ENCODE data around the gene AKR1A1.
"Not testable (repeated sequence)": the region's sequence is repeated elsewhere in the genome, so short reads cannot be mapped to it uniquely, and the experiment has no call there.

The AKR1A1 gene

DNA sequence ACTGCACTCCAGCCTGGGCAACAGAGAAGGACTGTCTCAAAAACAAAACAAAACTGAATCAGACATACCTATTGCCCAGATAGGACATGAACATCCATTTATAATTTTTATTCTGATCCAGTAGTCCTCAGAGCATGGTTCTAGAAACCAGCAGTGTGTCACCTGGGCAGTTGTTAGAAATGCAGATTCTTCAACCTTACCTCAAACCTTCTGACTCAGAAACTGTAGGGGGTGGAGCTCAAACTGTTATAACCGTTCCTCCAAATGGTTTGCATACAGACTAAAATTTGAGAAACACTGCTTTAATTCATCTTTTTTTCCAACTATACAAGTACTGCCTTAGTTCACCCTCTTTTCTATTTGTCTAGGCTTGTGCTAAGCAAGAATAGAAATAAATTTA lies 39.2 kb downstream of the AKR1A1 start:
- no peak overlapping the region for H3K18ac ChIP-seq (ENCODE audit: low read length)
- WGBS, 2 donors (ENCODE audit: extremely low coverage in 2 of 2, insufficient read length in 2 of 2, insufficient replicate concordance in 1 of 2): no CpG with 5 or more reads among the region's 1 CpG

DNA sequence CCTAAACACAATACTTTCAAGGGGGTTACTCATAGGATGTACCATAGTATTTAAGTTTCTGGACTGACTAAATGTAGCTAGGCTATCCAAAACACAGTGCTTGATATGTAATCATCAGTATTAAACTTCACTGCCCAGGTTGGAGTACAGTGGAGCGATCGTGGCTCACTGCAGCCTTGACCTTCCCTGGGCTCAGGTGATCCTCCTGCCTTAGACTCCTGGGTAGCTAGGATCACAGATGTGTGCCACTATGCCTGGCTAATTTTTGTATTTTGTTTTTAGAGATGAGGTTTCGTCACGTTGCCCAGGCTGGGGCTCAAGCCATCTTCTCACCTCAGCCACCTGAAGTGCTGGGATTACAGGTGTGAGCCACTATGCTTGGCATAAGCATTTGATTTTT lies 43.8 kb downstream of the AKR1A1 start:
- Histone ChIP-seq H3K23ac (ENCODE audit: low read depth, low read length, poor library complexity) (no peak overlapping the region), H2BK15ac (ENCODE audit: low read length) (no peak overlapping the region), H2AFZ (ENCODE audit: low read length) (no peak overlapping the region), H3K36me3 (replicated peaks in 1 of 2; ENCODE audit: control insufficient read depth in 2 of 2, insufficient read depth in 2 of 2, low read length in 2 of 2) (peaks cover 18 to 98% of the 10 kb centered on the region in 2 donors), H4K91ac (ENCODE audit: low read depth, low read length, poor library complexity) (no peak overlapping the region), H2BK120ac (ENCODE audit: low read depth, low read length) (no peak overlapping the region), H3K4me3 (ENCODE audit: low read length in 2 of 2) (no peak overlapping the region), H3K4me1 (ENCODE audit: control insufficient read depth in 2 of 2, insufficient read depth in 1 of 2, low read depth in 1 of 2, low read length in 2 of 2) (peaks cover 0 to 2% of the 10 kb centered on the region in 2 donors), H3K4me2 (ENCODE audit: insufficient read depth, low read length, poor library complexity, severe bottlenecking) (no peak overlapping the region), H3K18ac (ENCODE audit: low read length) (no peak overlapping the region), H2AK5ac (ENCODE audit: low read depth, low read length) (no peak overlapping the region), H3K4ac (ENCODE audit: low read length) (no peak overlapping the region), H4K8ac (ENCODE audit: low read depth, low read length) (no peak overlapping the region), H3K27me3 (ENCODE audit: control insufficient read depth in 3 of 3, insufficient read depth in 3 of 3, low read depth in 1 of 3, low read length in 3 of 3) (no peaks in the 10 kb centered on the region), H3K9ac (ENCODE audit: low read depth, low read length, poor library complexity) (peak overlapping the region; percentile 4), H3K9me3 (replicated peaks in 1 of 2; ENCODE audit: control insufficient read depth in 2 of 2, insufficient read depth in 1 of 2, low read depth in 1 of 2, low read length in 2 of 2) (no peaks in the 10 kb centered on the region), H2BK5ac (ENCODE audit: low read length) (no peak overlapping the region), H3K27ac (replicated peaks; ENCODE audit: low read length) (no peak overlapping the region), H3K14ac (ENCODE audit: low read length) (no peak overlapping the region), H3K79me1 (ENCODE audit: low read depth, low read length) (peaks cover 6% of the 10 kb centered on the region), H2BK12ac (ENCODE audit: low read length) (no peak overlapping the region)
- DNase-seq (ENCODE audit: low spot score): no peak
- no CpG with 5 or more reads among the region's 4 CpGs for WGBS, 2 donors (ENCODE audit: extremely low coverage in 2 of 2, insufficient read length in 2 of 2, insufficient replicate concordance in 1 of 2)

More for the DNA sequence above, 39.2 kb downstream of the AKR1A1 start:
- Histone ChIP-seq H3K27ac (replicated peaks; ENCODE audit: low read length) (no peak overlapping the region), H3K9me3 (replicated peaks in 1 of 2; ENCODE audit: control insufficient read depth in 2 of 2, insufficient read depth in 1 of 2, low read depth in 1 of 2, low read length in 2 of 2) (no peaks in the 10 kb centered on the region), H4K8ac (ENCODE audit: low read depth, low read length) (no peak overlapping the region), H2BK5ac (ENCODE audit: low read length) (no peak overlapping the region), H3K36me3 (replicated peaks in 1 of 2; ENCODE audit: control insufficient read depth in 2 of 2, insufficient read depth in 2 of 2, low read length in 2 of 2) (peaks cover 13 to 92% of the 10 kb centered on the region in 2 donors), H3K9ac (ENCODE audit: low read depth, low read length, poor library complexity) (no peak overlapping the region), H2AK5ac (ENCODE audit: low read depth, low read length) (no peak overlapping the region), H2BK120ac (ENCODE audit: low read depth, low read length) (no peak overlapping the region), H3K4me1 (ENCODE audit: control insufficient read depth in 2 of 2, insufficient read depth in 1 of 2, low read depth in 1 of 2, low read length in 2 of 2) (peaks cover 2 to 10% of the 10 kb centered on the region in 2 donors), H3K4me3 (ENCODE audit: low read length in 2 of 2) (no peak overlapping the region), H3K4ac (ENCODE audit: low read length) (no peak overlapping the region), H3K27me3 (ENCODE audit: control insufficient read depth in 3 of 3, insufficient read depth in 3 of 3, low read depth in 1 of 3, low read length in 3 of 3) (no peaks in the 10 kb centered on the region), H3K23ac (ENCODE audit: low read depth, low read length, poor library complexity) (no peak overlapping the region), H3K79me1 (ENCODE audit: low read depth, low read length) (peaks cover 7% of the 10 kb centered on the region), H2AFZ (ENCODE audit: low read length) (no peak overlapping the region), H2BK12ac (ENCODE audit: low read length) (no peak overlapping the region), H3K4me2 (ENCODE audit: insufficient read depth, low read length, poor library complexity, severe bottlenecking) (no peak overlapping the region), H4K91ac (ENCODE audit: low read depth, low read length, poor library complexity) (no peak overlapping the region), H2BK15ac (ENCODE audit: low read length) (no peak overlapping the region), H3K14ac (ENCODE audit: low read length) (no peak overlapping the region)
- no peak for DNase-seq (ENCODE audit: low spot score)

DNA sequence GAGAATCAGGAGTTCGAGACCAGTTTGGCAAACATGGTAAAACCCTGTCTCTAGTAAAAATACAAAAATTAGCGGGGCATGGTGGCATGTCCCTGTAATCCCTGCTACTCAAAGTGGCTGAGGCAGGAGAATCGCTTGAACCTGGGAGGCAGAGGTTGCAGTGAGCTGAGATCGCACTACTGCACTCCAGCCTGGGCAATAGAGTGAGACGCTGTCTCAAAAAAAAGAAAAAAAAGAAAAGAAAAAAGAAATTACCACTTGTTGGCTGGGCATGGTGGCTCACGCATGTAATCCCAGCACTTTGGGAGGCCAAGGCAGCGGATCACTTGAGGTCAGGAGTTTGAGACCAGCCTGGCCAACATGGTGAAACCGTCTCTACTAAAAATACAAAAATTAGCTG lies 46.1 kb downstream of the AKR1A1 start:
- not testable (repeated sequence) for DNase-seq (ENCODE audit: low spot score); H3K27me3 ChIP-seq (ENCODE audit: control insufficient read depth in 3 of 3, insufficient read depth in 3 of 3, low read depth in 1 of 3, low read length in 3 of 3); H4K8ac ChIP-seq (ENCODE audit: low read depth, low read length); H3K23ac ChIP-seq (ENCODE audit: low read depth, low read length, poor library complexity); H2AK5ac ChIP-seq (ENCODE audit: low read depth, low read length); H3K4me3 ChIP-seq (ENCODE audit: low read length in 2 of 2); H3K18ac ChIP-seq (ENCODE audit: low read length); H3K14ac ChIP-seq (ENCODE audit: low read length); H3K79me1 ChIP-seq (ENCODE audit: low read depth, low read length); H2BK12ac ChIP-seq (ENCODE audit: low read length); H2BK5ac ChIP-seq (ENCODE audit: low read length); H3K27ac ChIP-seq (replicated peaks; ENCODE audit: low read length); H2BK120ac ChIP-seq (ENCODE audit: low read depth, low read length); H3K4me1 ChIP-seq (ENCODE audit: control insufficient read depth in 2 of 2, insufficient read depth in 1 of 2, low read depth in 1 of 2, low read length in 2 of 2); H4K91ac ChIP-seq (ENCODE audit: low read depth, low read length, poor library complexity); H3K4ac ChIP-seq (ENCODE audit: low read length); H2AFZ ChIP-seq (ENCODE audit: low read length); H3K4me2 ChIP-seq (ENCODE audit: insufficient read depth, low read length, poor library complexity, severe bottlenecking); H2BK15ac ChIP-seq (ENCODE audit: low read length); H3K9me3 ChIP-seq (replicated peaks in 1 of 2; ENCODE audit: control insufficient read depth in 2 of 2, insufficient read depth in 1 of 2, low read depth in 1 of 2, low read length in 2 of 2); H3K9ac ChIP-seq (ENCODE audit: low read depth, low read length, poor library complexity)
- H3K36me3 ChIP-seq (replicated peaks in 1 of 2; ENCODE audit: control insufficient read depth in 2 of 2, insufficient read depth in 2 of 2, low read length in 2 of 2): peaks cover 15 to 98% of the 10 kb centered on the region in 2 donors
- no CpG with 5 or more reads among the region's 8 CpGs for WGBS, 2 donors (ENCODE audit: extremely low coverage in 2 of 2, insufficient read length in 2 of 2, insufficient replicate concordance in 1 of 2)

DNA sequence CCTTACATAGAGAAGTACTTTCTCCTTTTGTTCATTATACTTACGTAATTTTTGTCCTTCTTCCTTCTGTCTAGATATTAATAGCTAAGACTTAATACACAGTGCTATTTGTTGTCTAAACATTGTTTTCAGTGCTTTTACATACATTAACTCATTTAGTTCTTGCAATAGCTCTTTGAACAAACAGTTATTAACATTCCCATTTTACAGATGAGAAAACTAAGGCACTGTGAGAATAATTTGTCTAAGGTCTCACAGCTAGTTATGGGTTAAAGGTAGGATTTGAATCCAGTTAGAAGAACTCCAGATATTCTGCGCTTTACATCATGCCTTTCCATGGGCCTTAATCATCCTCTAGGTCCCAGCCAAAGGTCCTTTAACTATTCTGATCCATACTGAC lies 53.6 kb downstream of the AKR1A1 start:
- Histone ChIP-seq H3K18ac (ENCODE audit: low read length) (no peak overlapping the region), H3K79me1 (ENCODE audit: low read depth, low read length) (no peaks in the 10 kb centered on the region), H3K27ac (replicated peaks; ENCODE audit: low read length) (no peak overlapping the region), H3K27me3 (ENCODE audit: control insufficient read depth in 3 of 3, insufficient read depth in 3 of 3, low read depth in 1 of 3, low read length in 3 of 3) (no peaks in the 10 kb centered on the region), H3K9ac (ENCODE audit: low read depth, low read length, poor library complexity) (no peak overlapping the region), H2AK5ac (ENCODE audit: low read depth, low read length) (no peak overlapping the region), H3K14ac (ENCODE audit: low read length) (no peak overlapping the region), H4K91ac (ENCODE audit: low read depth, low read length, poor library complexity) (no peak overlapping the region), H2BK5ac (ENCODE audit: low read length) (no peak overlapping the region), H3K4me3 (ENCODE audit: low read length in 2 of 2) (no peak overlapping the region), H3K9me3 (replicated peaks in 1 of 2; ENCODE audit: control insufficient read depth in 2 of 2, insufficient read depth in 1 of 2, low read depth in 1 of 2, low read length in 2 of 2) (no peaks in the 10 kb centered on the region), H2BK15ac (ENCODE audit: low read length) (no peak overlapping the region), H3K36me3 (replicated peaks in 1 of 2; ENCODE audit: control insufficient read depth in 2 of 2, insufficient read depth in 2 of 2, low read length in 2 of 2) (peaks cover 18 to 98% of the 10 kb centered on the region in 2 donors), H2BK12ac (ENCODE audit: low read length) (no peak overlapping the region), H2BK120ac (ENCODE audit: low read depth, low read length) (no peak overlapping the region), H3K4me2 (ENCODE audit: insufficient read depth, low read length, poor library complexity, severe bottlenecking) (no peak overlapping the region), H4K8ac (ENCODE audit: low read depth, low read length) (no peak overlapping the region), H2AFZ (ENCODE audit: low read length) (no peak overlapping the region), H3K4ac (ENCODE audit: low read length) (no peak overlapping the region), H3K4me1 (ENCODE audit: control insufficient read depth in 2 of 2, insufficient read depth in 1 of 2, low read depth in 1 of 2, low read length in 2 of 2) (no peaks in the 10 kb centered on the region), H3K23ac (ENCODE audit: low read depth, low read length, poor library complexity) (no peak overlapping the region)
- WGBS, 2 donors (ENCODE audit: extremely low coverage in 2 of 2, insufficient read length in 2 of 2, insufficient replicate concordance in 1 of 2): no CpG with 5 or more reads among the region's 2 CpGs
- no peak for DNase-seq (ENCODE audit: low spot score)
